Occipital lobe (tissue), 2 donors: Measurements from ENCODE around the gene BRPF1. TPM values are rescaled to one million over a fixed set of nuclear protein-coding genes. Genes with fewer than 3 reads are reported as not detected.

Source experiments
- DNase-seq: peaks from one replicate; lab custom pipeline; 2025; lab: John Stamatoyannopoulos, UW
- total RNA-seq: library from RNA; depleted of rRNA; stranded (reverse); fragments of >200 nt; gene quantifications from one replicate; pipeline ENCODE4 v1.2.3, GENCODE V29; 2014

Gene BRPF1
- total RNA-seq, 1 donor from 2014 or later: 16.8 TPM

DNA sequence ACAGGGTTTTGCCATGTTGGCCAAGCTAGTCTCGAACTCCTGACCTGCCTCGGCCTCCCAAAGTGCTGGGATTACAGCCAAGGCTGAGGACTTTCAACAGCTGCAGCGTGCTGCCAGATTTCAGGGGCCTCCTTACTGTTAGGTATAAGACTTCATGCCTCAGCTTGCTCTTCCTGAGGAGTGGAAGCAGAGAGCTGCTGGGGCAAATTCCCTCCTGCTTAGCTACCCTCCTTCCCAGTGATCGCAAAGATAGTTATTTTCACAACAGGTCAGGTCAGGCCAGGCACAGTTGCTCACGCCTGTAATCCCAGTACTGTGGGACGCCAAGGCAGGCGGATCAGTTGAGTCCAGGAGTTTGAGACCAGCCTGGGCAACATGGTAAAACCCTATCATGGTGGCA lies 30.5 kb upstream of the BRPF1 start:
- no peak for DNase-seq

DNA sequence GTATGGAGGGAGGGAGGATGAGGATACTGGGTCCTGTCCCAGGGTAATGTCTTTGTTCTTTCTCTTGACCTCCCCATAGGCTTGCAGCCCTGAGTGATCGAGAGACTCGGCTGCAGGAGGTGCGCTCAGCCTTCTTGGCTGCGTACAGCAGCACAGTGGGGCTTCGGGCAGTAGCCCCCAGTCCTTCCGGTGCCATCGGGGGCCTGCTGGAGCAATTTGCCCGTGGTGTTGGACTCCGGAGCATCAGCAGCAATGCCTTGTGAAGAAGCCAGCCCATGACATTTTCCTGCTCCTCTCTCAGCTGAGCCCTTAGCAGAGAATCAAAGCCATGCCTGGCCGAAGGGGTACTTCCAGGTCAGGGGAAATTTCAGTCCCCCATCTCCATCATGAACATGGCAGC lies 29.8 kb upstream of the BRPF1 start:
- no peak for DNase-seq

DNA sequence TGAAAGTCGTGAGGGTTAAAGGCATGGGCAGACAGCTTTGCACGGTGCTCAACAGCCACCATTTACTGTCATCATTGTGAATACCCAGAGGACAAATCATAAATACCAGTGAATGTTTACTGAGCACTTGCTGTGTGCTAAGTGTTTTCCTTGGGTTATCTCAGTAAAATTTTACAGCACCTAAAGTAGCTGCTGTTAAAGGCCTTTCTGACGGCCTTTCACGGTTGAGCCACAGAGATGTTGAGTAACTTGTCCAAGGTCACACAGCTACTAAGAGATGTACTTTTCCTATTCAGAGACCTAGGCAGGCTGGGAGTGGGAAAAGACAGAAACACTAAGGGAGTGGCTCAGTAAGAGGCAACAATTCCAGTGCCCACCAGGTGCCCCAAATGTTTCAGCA lies 28.3 kb upstream of the BRPF1 start:
- DNase-seq: no peak

DNA sequence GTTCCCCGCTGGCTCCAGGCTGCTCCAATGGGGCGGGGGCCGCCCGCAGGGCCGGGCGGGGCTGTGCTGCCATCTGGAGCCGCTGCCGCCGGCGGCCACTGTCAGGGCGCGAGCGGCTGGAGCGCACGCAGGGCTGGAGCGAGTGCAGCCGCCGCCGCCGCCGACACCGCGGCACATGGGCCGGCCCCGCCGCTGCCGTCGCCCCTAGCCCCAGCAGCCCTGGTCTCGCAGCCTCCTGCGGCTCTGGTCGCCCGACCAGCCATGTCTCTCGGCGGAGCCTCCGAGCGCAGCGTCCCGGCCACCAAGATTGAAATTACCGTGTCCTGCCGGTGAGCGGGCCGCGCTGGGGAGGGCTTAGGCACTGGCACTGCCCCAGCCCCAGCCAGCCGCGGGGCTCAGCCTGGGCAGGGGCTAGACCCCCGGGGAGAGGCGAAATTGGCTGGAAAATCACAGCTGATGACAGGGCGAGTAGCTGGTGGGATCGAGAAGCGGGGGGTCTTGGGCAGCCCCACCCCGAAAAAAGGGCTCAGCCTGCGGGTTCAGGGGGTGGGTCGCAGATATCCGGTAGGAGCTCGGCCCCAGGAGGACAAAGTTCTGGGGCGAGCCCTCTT lies 27.7 kb upstream of the BRPF1 start, which contains the start of gene CPNE9:
CPNE9 (plus strand) TSS at position 98 of the 611 bp plus-strand sequence; CDS start at position 262, 164 bp downstream.
- no peak for DNase-seq

DNA sequence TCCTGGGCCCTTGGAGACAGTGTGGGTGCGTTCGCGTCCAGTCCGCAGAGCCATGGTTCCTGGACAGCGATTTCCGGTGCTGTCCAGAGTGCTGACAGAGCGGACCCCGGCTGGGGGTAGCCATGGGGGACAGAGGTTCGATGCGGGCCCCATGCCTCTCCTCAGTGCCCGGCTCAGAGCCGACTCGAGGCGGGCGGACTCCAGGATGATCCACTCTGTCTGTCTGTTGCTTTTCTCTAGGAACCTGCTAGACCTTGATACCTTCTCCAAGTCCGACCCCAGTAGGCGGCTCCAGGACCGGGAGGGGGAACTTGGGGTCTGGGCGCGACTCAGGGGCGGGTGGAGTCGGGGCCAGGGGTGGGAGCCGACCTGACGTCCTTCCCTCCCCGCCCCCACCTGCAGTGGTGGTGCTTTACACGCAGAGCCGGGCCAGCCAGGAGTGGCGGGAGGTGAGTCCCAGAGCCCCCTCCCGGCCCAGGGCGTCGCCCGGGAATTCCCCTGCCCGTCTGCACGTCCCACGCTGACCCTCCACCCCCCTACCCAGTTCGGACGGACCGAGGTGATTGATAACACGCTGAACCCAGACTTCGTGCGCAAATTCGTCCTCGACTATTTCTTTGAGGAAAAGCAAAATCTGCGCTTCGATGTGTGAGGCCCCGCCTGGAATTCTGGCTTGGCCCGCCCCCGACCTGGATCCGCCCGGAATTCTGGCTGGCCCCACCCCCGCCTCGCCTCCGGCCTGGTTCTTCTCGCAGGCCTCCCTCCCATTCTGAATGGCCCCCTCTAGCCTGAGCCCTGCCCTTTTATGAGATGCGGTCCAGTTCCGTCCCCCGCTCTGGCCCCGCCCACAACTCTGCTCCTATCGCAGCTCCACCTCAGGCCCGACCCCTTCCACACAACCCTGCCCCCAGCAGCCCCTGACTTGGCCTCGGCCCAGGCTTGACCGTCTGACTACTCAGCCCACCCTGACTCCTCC lies 26.9 kb upstream of the BRPF1 start:
- no peak for DNase-seq

DNA sequence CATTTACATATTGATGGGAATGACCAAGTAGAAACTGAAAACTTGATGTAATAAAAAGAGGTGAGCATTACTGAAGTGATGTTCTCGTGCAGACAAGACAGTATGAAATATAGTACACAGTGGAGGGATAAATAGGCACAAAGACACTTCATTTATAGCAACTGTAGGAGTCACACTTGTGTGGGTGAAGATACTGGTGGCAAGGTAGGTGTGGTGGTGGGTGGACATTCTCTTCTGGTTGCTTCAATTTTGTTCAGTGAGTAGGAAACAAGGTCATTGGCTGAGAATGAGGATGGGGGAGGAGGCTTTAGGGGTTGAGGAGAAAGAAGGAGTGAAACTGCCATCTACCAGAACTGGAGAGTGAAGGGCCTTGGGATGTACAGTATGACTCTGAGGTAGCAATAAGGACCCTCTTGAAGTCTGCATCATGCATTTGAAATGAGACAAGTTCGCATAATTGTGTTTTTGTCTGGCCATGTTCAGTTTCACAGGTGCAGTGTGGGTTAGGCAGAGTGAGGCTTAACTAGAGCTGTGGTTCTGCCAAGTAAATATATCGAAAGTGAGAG lies 21.3 kb upstream of the BRPF1 start:
- DNase-seq: no peak

DNA sequence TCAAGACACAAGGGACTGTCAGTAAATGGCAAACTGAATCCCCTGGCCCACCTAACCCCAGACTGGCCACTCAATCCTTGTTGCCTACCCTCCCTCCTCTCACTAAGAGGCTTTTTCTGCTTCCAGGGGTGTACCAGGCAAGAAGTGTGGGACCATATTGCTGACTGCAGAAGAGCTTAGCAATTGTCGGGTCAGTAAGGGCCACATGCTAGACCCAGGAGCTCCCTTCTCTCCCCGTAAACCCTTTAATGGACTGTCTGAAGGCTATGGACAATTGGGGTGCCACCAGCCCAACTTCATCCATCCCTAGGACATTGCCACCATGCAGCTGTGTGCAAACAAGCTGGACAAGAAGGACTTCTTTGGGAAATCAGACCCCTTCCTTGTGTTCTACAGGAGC lies 19.1 kb upstream of the BRPF1 start:
- no peak for DNase-seq

DNA sequence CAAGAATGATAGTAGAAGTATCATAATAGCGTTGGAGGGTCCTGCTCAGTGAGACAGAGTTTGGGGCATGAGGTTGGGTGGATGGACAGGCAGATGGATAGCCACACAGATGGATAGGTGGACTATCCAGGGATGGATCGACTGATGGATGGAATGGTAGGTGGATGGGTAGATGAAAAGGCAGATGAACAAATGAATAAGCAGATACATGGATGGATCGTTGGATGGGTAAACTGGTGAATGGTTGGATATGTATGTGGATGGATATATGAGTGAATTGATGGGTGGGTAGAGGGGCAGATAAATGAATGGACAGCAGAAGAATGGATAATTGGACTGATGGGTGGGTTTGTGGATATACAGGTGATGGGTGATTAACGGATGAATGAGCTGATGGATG lies 18.4 kb upstream of the BRPF1 start:
- DNase-seq: no peak

DNA sequence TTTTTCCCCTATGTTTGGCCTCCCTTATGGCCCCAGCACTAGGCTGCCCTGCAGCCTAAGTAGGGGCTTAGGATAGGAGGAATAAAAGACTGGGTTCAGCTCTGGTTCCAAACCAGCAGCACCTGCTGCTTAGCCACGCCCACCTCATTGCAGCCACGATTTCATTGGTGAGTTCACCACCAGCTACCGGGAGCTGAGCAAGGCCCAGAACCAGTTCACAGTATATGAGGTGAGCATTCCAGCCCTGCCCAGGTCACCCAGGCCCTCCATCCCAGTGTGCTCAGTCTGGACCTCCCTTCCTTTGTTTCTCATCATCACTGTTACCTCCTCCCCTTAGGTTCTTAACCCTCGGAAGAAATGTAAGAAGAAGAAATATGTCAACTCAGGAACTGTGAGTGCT lies 16.4 kb upstream of the BRPF1 start:
- no peak for DNase-seq

DNA sequence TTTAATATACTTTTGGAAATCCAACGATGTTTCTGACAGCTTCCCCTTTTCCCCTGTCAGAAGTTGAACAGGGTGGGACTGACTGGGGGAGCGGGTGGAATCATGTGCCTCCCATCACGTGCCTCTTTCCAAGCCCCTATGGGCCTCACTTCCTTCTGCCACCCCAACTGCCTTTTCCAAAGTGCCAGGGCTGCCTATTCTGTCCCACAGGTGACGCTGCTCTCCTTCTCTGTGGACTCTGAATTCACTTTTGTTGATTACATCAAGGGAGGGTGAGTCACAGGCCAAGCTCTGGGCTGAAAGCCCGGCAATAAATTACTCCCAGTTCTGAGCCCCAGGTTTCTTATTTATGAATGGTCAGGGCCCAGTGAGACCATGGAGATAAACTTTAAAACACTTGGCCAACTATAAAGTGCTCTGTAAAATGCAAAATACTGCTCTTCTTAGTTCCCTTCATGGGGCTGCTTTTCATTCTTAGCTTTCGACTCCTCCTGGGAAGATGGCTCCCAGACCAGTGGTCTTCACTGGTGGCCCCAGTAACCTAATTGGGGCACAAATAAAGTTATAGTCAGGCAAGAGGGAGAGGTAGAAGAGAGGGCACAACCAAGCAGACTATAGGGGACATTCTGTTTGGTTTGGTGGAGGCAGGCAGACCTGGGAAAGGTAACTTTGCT lies 15.6 kb upstream of the BRPF1 start:
- peak; percentile 46 for DNase-seq

DNA sequence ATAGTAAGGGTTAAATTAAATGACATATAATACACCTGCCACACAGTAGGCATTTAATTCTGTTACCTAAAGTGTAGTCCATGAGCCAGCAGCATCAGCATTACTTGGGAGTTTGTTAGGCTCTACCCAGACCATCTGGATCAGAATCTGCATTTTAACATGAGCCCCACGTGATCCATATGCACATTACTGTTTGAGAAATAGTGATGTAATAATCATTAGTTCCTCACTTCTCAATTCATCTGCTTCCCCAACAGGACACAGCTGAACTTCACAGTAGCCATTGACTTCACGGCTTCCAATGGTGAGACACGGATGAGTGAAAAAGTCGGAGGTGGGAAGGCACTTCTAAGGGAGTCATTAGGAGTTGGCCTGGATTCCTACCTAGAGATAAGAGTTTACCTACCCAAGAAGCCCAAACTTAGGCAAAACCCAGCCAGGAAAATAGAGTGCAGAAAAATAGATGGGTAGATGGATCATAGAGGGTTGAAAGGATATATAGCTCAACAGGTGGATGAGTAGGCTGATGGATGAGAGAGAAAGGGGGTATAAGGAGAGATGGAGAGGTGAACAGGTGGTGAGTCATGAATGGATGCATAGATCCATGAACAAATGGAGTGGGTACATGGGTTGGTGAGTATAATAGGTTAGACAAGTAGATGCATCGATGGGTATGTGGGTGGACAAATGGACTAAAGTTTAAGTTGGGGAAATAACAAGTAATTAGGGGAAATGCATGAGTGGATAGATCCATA lies 14.6 kb upstream of the BRPF1 start:
- DNase-seq: no peak

DNA sequence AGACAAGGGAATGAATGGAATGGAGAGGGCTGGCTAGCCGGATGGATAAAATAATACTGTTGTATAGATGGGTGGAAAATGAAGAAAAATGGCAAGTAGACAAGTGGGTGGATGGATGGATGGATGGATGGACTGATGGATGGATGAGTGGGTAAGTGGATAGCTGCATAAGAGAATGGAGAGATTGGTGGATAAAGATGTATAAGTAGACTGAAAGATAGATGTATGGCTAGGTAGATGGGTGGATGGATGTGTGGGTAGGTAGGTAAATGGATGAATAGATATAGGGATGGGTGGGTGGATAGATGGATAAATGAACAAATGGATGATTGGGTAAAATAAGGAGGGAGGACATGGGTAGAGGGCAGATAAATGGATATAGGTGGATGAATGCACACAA lies 14.0 kb upstream of the BRPF1 start:
- no peak for DNase-seq

DNA sequence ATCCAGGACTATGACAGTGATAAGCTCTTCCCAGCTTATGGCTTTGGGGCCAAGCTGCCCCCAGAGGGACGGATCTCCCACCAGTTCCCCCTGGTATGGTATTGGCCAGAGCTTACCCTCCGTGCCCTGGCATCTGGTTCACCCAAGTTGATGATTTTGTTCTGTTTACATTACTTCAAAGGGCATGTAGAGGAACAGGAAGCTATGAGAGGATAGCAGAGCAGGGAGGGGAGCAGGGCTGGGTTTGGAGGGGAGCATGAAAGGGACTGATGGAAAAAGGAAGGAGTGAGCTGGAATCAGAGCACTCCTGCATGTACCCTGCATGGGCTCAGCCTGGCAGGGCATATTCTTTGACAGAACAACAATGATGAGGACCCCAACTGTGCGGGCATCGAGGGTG lies 13.4 kb upstream of the BRPF1 start:
- no peak for DNase-seq

DNA sequence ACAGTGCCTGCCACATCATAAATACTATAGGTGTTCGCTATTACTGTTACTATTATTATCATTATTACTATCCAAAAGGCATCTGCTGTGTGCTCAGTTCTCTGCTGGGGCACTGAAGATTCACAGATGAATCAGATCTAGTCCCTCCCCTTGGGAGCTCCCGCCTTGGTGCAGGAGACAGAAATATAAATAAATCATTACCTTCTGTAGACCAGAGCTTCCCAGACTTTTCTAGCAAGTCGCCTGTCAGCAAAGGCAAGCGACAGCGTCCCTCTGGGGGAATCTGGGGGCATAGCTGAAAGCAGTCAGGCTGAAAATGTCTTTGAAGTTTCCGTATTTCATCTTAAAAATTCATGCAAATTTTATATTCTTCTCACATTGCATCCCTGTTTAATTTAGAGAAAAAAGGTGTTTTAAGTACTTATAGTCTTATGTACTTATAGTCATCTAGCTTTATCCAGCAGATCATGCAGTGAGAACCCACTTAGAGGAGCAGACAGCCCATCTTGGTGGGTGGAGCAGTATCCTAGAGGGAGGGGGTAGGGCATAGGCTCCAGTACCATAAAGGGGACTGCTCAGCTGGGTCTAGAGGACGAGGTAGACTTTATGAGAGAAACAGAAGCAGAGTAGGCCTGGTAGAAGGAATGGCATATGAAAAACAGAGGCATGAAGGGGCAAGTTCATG lies 10.4 kb upstream of the BRPF1 start:
- DNase-seq: no peak

DNA sequence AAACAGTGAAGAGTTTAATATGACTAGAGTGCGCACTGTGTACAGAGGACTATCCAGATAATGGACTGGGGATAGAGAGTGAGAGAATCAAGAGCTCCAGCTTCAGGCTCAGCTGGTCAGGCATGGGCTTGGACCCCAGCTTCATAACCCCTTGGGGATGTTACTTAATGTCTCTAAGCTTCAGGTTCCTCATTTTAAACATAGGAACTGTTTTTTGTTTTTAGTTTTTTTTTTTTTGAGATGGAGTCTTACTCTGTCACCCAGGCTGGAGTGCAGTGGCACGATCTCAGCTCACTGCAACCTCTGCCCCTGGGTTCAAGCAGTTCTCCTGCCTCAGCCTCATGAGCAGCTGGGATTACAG lies 9.9 kb upstream of the BRPF1 start:
- no peak for DNase-seq

DNA sequence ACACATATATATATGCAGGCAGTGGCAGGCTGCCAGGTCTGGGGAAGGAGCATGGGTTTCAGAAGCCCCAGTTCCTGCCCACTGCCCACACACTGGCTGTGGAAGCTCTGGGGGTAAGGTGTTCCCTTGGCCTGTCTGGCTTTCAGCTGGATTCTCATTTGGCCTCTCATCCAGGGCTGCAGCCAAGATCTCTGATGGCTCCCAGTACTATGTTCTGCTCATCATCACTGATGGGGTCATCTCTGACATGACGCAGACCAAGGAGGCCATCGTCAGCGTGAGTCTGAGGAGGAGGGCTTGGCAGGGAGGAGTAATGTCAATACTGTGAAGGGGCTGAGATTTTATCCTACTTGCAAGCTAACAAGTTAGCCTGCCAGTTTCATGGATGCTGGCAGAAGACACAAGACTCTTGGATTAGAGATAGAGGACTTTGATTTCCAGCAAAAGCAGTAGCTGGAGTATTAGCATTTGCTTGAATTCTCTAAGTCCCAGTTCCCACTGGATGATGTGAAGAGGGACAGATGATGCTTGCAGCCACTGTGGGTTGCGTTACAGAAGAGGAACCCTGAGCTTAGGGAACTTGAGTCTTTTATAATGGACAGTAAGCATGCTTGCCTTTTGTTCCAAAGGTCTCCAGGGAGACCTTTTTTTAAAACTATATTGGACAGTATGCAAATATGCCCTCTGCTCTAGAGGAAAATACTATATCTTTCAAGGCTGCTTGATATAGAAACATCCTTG lies 5.6 kb upstream of the BRPF1 start:
- DNase-seq: no peak

DNA sequence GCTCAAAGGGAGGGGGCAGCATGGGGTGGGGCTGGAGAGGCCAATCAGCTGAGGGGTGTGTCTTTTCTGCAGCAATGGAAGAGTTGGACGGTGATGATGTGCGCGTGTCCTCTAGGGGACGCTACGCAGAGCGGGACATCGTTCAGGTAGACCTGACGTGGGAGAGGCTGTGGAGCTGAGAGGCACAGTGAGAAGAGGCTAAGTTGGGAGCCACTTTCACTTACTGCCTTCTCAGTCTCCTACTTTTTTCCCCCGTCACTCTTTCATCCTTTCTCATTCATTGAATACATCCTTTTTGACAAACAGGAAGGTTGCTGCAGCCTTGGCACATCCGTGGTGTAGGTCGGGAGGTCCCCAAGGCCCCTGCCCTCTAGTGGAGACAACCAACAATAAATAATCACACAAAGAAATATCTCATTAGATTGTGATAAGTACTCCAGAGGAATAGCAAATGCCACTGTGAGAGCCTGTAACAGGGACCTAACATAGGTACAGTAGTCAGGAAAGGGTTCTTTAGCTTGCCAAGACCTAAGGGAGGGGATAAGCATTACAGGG lies 4.4 kb upstream of the BRPF1 start:
- DNase-seq: no peak

DNA sequence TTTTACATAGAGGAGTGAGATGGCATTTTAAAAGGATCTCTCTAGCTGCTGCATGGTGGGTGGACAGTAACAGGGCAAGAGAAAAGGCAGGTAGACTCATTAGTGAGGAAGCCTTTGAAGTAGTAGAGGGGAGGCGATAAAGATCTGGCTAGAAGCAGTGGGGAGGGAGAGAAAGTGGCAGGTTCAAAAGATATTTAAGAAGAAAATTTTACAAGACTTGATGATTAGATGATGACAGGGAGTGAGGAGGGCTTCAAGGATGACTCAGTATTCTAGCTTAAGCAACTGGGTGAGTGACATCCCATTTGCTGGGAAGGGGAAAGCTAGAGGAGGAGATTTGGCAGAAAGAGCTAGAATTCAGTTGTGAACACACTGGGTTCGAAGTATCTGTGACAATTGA lies 3.8 kb upstream of the BRPF1 start:
- no peak for DNase-seq

DNA sequence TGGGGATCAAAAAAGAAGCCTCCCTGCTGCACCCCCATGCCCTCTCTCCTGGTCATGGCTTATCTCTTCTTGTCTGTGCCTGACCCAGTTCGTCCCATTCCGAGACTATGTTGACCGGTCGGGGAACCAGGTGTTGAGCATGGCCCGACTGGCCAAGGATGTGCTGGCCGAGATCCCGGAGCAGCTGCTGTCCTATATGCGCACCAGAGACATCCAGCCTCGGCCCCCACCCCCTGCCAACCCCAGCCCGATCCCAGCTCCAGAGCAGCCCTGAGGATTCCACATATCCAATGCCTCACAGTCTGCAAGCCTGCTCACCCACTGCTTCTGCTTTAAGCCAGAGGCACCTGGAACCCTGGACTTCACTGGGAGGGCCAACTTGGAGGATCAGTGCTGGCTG lies 2.1 kb upstream of the BRPF1 start:
- no peak for DNase-seq
